ENCODE measurements around the gene FGF7. TPM values are rescaled to one million over a fixed set of nuclear protein-coding genes. Genes with fewer than 3 reads are reported as not detected.
"Not testable (repeated sequence)": the region's sequence is repeated elsewhere in the genome, so short reads cannot be mapped to it uniquely, and the experiment has no call there.

The FGF7 gene
- total and polyA plus RNA-seq, 7 donors, result 1.4 to 7.0 (median 2.4) TPM

DNA sequence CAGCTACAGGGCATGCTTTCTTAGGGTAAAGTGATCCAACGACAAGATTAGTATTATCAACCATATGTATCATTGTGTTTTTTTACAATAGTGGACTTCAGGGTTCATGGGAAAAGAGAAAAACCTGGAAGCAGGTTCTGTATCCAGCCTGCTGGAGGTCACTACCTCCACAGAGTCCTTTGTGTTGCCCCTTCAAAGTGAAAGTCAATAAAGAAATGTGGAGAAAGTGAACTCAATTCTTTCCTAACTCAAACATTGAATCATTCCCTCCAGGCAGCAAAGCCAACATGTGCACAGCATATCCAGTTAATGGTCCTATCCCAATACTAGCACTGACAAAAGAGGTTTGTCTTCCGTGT lies 45.4 kb downstream of the FGF7 start:
- TF ChIP-seq, protein P1, sequence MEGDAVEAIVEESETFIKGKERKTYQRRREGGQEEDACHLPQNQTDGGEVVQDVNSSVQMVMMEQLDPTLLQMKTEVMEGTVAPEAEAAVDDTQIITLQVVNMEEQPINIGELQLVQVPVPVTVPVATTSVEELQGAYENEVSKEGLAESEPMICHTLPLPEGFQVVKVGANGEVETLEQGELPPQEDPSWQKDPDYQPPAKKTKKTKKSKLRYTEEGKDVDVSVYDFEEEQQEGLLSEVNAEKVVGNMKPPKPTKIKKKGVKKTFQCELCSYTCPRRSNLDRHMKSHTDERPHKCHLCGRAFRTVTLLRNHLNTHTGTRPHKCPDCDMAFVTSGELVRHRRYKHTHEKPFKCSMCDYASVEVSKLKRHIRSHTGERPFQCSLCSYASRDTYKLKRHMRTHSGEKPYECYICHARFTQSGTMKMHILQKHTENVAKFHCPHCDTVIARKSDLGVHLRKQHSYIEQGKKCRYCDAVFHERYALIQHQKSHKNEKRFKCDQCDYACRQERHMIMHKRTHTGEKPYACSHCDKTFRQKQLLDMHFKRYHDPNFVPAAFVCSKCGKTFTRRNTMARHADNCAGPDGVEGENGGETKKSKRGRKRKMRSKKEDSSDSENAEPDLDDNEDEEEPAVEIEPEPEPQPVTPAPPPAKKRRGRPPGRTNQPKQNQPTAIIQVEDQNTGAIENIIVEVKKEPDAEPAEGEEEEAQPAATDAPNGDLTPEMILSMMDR (IDR thresholded peaks at IDR 0.05), result no peak
- no peak for DNase-seq
- 27 to 32% (median 30%) methylated on average over 2 of the region's 2 CpGs for WGBS, 3 donors
- no peaks in the 10 kb centered on the region for H3K36me3 ChIP-seq (ENCODE audit: insufficient read depth in 1 of 2, low read depth in 1 of 2)
- no peak overlapping the region for H3K4me3 ChIP-seq
- peak in 1 of 4 donors; percentile 40 for ATAC-seq
- no peaks in the 10 kb centered on the region for H3K9me3 ChIP-seq
- no peak overlapping the region for H3K27ac ChIP-seq
- no peaks in the 10 kb centered on the region for H3K4me1 ChIP-seq
- no peaks in the 10 kb centered on the region for H3K27me3 ChIP-seq (ENCODE audit: insufficient read depth in 3 of 3, low read length in 2 of 3)
- intact Hi-C loops (cut with DNase I), result no loop called here

DNA sequence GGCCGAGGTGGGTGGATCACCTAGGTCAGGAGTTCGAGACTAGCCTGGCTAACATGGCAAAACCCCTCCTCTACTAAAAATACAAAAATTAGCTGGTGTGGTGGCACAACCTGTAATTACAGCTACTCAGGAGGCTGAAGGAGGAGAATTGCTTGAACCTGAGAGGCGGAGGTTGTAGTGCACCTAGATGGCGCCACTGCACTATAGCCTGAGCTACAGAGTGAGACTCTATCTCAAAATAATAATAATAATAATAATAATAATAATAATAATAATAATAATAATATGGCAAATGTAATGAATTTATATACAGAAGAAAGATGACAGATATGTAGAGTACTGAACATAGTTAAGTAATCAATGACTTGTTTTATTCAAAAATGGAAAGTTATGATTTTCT lies 48.2 kb downstream of the FGF7 start:
- H3K27ac ChIP-seq; intact Hi-C loops (cut with DNase I); H3K4me3 ChIP-seq; DNase-seq; H3K4me1 ChIP-seq; H3K27me3 ChIP-seq (ENCODE audit: insufficient read depth in 3 of 3, low read length in 2 of 3); H3K36me3 ChIP-seq (ENCODE audit: insufficient read depth in 1 of 2, low read depth in 1 of 2); H3K9me3 ChIP-seq; ATAC-seq: not testable (repeated sequence)
- 68 to 93% (median 87%) methylated on average over 4 of the region's 4 CpGs for WGBS, 3 donors

DNA sequence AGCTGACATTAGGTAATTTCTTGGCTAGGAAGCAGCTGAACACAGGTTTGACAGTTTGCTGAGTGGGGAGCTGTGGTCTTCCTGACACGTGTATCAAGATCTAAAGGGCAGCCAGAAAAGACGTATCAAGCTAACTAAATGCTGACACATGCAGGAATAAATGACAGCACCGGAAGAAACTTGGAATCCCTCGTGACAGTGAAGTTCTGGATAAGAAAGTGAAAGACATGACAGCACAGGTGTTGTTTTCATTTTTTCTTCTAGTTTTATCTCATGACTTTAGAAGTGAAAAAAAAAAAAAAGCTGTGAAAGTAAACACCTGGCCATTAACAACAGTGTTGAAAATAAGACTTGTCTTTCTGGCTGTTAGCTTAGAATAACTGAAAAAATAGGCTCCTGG lies 48.7 kb downstream of the FGF7 start:
- WGBS, 3 donors, result 18 to 24% (median 21%) methylated on average over 4 of the region's 4 CpGs
- DNase-seq (no peak), ATAC-seq (no peak)
- H3K27ac ChIP-seq, result no peak overlapping the region
- no peak overlapping the region for H3K4me3 ChIP-seq
- H3K4me1 ChIP-seq, result no peaks in the 10 kb centered on the region
- no peaks in the 10 kb centered on the region for H3K9me3 ChIP-seq
- intact Hi-C loops (cut with DNase I), result no loop called here
- TF ChIP-seq, protein P1 (IDR thresholded peaks at IDR 0.05), result no peak
- no peaks in the 10 kb centered on the region for H3K27me3 ChIP-seq (ENCODE audit: insufficient read depth in 3 of 3, low read length in 2 of 3)
- H3K36me3 ChIP-seq (ENCODE audit: insufficient read depth in 1 of 2, low read depth in 1 of 2), result no peaks in the 10 kb centered on the region

DNA sequence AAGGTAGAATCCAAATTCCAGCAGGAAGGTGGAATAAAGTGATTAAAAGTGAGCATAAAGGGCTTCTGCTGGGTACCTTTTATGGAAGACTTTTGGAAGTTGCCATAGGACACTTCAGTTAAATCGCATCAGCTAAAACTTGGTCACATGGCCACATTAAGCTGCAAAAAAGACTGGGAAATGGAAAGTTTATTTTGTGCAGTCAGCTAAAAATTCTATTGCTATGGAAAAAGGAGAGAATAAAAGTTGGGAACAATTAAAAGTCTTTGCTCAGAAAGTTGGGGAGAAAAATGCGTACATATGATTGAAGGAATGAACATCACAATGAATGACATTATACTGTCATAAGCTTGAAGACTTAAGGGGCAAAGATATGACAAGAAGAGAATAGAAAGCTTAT lies 49.3 kb downstream of the FGF7 start:
- WGBS, 3 donors, result 83 to 93% (median 85%) methylated on average over 2 of the region's 2 CpGs
- no peak overlapping the region for H3K27ac ChIP-seq
- no peak for ATAC-seq

DNA sequence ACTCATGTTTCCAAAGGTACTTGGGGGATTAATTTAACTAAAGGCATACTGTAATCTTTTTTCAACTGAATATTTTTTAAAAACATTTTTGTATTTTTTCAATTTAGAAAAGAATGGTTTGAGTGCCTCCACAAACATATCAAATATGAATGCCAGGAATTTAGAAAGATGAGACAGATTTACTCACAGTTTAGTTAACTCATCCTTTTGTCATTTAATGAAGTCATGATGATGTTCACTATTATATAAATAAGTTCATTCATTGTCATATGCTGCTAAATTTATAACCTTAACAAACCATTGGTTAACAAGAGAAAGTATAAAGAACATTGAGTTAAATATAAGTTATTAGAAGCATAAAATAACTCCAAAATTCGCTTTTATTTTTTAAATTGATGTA lies 50.0 kb downstream of the FGF7 start:
- H3K9me3 ChIP-seq, result no peaks in the 10 kb centered on the region
- no peaks in the 10 kb centered on the region for H3K27me3 ChIP-seq (ENCODE audit: insufficient read depth in 3 of 3, low read length in 2 of 3)
- no peak overlapping the region for H3K4me3 ChIP-seq
- H3K27ac ChIP-seq, result no peak overlapping the region
- no peaks in the 10 kb centered on the region for H3K36me3 ChIP-seq (ENCODE audit: insufficient read depth in 1 of 2, low read depth in 1 of 2)
- intact Hi-C loops (cut with DNase I), result no loop called here
- ATAC-seq (no peak), DNase-seq (no peak)
- whole genome bisulfite sequencing, 3 donors, result 74 to 86% (median 83%) methylated on average over 1 of the region's 1 CpG
- H3K4me1 ChIP-seq, result no peaks in the 10 kb centered on the region
- TF ChIP-seq, protein P1 (IDR thresholded peaks at IDR 0.05), result no peak

More for the DNA sequence above, 49.3 kb downstream of the FGF7 start:
- no peak for DNase-seq
- H3K27me3 ChIP-seq (ENCODE audit: insufficient read depth in 3 of 3, low read length in 2 of 3), result no peaks in the 10 kb centered on the region
- no peak overlapping the region for H3K4me3 ChIP-seq
- no peaks in the 10 kb centered on the region for H3K9me3 ChIP-seq
- TF ChIP-seq, protein P1 (IDR thresholded peaks at IDR 0.05), result no peak
- intact Hi-C loops (cut with DNase I), result no loop called here
- H3K36me3 ChIP-seq (ENCODE audit: insufficient read depth in 1 of 2, low read depth in 1 of 2), result no peaks in the 10 kb centered on the region
- H3K4me1 ChIP-seq, result no peaks in the 10 kb centered on the region

DNA sequence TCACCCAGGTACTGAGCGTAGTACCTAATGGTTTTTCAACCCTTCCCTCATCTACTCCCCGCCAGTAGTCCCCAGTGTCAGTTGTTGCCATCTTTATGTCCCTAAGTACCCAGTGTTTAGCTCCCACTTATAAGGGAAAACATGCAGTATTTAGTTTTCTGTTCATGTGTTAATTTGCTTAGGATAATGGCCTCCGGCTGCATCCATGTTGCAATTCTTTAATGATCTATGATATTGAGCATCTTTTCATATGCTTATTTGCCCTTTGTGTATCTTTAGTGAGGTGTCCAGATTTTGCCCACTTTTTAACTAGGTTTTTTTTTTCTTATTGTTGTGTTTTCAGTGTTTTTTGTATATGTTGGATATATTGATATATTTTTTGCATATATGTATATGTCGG lies 55.0 kb downstream of the FGF7 start:
- 85 to 96% (median 93%) methylated on average over 4 of the region's 4 CpGs for WGBS, 3 donors
- H3K27me3 ChIP-seq (ENCODE audit: insufficient read depth in 3 of 3, low read length in 2 of 3); H3K36me3 ChIP-seq (ENCODE audit: insufficient read depth in 1 of 2, low read depth in 1 of 2); ATAC-seq; H3K4me3 ChIP-seq; intact Hi-C loops (cut with DNase I); H3K9me3 ChIP-seq; DNase-seq; H3K4me1 ChIP-seq; H3K27ac ChIP-seq: not testable (repeated sequence)

DNA sequence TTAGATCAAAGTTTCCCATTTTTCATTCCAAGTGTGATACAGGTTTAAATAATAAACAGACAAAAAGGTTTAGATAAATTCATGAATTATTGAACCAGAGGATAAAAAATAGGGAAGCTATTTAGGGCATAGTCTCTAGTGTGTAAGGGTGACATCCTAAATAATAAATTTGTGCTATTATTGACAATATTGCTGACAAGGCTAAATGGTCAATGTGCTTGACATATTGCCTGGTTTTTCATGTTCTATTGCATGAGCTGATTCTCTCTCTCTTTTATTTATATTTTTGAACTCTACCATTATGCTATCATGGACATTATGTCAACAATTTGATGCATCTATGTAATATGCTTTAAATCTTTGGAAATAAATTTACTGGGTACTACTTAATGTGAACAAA lies 55.9 kb downstream of the FGF7 start:
- intact Hi-C loops (cut with DNase I); ATAC-seq; H3K27ac ChIP-seq; H3K9me3 ChIP-seq; H3K27me3 ChIP-seq (ENCODE audit: insufficient read depth in 3 of 3, low read length in 2 of 3); H3K4me1 ChIP-seq; H3K4me3 ChIP-seq; H3K36me3 ChIP-seq (ENCODE audit: insufficient read depth in 1 of 2, low read depth in 1 of 2); DNase-seq: not testable (repeated sequence)

DNA sequence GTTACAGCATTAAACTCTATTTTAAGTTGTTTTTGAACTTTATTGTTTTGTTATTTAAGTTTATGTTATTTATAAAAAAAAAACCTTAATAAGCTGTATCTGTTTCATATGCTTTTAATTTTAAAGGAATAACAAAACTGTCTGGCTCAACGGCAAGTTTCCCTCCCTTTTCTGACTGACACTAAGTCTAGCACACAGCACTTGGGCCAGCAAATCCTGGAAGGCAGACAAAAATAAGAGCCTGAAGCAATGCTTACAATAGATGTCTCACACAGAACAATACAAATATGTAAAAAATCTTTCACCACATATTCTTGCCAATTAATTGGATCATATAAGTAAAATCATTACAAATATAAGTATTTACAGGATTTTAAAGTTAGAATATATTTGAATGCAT lies 62.4 kb downstream of the FGF7 start:
- DNase-seq; H3K4me3 ChIP-seq; intact Hi-C loops (cut with DNase I); H3K4me1 ChIP-seq; H3K27ac ChIP-seq; ATAC-seq; H3K27me3 ChIP-seq (ENCODE audit: insufficient read depth in 3 of 3, low read length in 2 of 3); H3K36me3 ChIP-seq (ENCODE audit: insufficient read depth in 1 of 2, low read depth in 1 of 2); H3K9me3 ChIP-seq: not testable (repeated sequence)
- WGBS, 3 donors, result 15 to 21% (median 18%) methylated on average over 1 of the region's 1 CpG

All from psoas muscle (tissue), 8 donors.